NCI-H1417 treated with DMSO at 0.1 percent for 48 hours (cell line): ENCODE measurements around the gene KRTAP5-10.
"Not testable (repeated sequence)": the region's sequence is repeated elsewhere in the genome, so short reads cannot be mapped to it uniquely, and the experiment has no call there.

Experiments
- DNase-seq: peaks from one replicate; lab custom pipeline; 2025; lab: John Stamatoyannopoulos, UW

KRTAP5-10 gene

DNA sequence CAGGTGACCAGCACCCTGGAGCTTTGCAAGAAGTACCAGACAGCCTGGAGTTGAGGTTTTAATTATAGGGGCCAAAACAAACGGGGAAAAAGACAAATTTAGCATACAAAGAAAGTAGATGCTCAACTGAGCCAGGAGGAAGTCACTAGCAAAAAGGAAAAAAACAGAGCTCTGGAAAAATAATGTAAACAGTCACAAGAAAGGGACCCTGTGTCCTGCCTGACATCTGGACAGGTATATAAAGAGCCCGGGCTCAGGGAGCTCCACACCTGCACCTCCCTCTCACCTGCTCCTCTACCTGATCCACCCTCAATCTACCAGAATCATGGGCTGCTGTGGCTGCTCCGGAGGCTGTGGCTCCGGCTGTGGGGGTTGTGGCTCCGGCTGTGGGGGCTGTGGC, at the start of gene KRTAP5-10:
KRTAP5-10 (plus strand) TSS at position 301 of the 400 bp plus-strand sequence; CDS start at position 326, 25 bp downstream.
- DNase-seq: no peak

DNA sequence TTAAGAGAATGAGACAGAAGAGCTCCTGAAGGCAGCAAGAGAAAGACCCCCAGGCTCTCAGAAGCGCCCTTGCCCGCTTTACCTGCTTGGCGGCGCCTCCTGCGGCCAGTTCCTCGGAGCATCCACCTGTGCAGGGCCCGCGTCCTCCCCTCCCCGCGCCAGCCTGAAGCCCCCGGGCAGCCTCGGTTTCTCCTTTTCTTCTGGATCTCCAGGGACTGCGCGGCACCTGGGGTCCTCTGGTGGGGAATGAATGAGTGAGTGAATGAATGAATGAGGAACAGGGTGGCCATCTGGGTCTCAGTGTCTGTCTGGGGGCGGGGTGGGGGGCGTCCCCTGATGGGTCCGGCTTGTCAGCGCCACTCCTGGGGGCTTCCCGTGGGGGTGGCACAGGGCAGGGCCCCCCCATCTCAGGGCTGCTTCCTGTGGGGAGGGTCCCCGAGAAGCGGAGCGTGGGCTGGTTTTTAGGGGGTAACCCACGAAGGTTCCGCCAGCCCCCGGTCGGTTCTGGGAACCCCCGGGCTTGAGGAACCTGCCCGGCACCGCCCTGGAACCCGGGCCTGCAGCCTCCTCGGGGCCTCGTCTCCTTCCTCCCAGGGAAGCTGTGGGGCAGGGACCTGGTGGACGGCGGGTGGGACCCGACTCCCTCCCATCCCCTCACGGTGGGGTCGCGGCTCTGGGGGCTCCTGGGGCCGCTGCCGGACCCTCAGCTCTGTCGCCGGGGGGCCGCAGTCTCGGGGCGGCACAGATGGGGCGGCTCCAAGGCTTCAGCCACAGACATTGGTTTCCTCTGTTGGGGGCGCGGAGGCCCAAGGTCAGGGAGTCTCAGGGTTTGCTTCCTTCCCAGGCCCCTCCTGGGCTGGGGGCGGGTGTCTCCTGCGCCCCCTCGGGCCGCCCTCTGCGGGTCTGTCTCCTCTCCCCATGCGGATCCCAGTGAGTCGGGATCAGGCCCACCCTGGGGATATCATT, 46.6 kb upstream of the KRTAP5-10 start:
- DNase-seq: no peak

GRCh38 chr11:71519546-71519945, 45.8 kb upstream of the KRTAP5-10 start:
- no peak for DNase-seq

DNA sequence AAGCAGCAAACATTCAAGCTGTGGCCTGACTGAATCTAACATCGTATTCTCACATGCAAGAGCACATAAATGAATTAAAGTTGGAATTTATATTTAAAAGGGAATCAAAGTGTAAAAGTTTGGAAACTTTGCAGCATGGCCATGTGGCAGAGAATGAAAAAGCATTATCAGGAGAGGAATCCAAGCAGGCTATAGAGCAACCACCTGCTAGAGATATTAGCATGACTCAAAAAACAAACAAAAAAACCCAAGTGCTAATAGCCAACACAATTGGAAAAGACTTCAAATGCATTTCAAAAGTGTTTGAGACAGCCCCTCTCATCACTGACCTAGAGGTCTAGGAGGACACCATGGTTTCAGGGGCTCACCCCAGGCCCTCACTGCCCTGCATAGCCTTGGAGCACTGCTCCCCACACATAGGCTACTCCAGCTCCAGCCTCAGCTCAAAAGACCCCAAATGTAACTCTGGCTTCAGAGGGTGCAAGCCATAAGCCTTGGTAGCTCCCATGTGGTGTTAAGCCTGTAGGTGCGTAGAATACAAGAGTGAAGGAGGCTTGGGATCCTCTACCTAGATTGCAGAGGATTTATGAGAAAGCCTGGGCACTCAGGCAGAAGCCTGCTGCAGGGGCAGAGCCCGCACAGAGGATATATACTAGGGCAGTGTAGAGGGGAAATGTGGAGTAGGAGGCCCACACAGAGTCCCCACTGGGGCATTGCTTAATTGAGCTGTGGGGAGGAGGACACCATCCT, 40.0 kb upstream of the KRTAP5-10 start:
- no peak for DNase-seq

DNA sequence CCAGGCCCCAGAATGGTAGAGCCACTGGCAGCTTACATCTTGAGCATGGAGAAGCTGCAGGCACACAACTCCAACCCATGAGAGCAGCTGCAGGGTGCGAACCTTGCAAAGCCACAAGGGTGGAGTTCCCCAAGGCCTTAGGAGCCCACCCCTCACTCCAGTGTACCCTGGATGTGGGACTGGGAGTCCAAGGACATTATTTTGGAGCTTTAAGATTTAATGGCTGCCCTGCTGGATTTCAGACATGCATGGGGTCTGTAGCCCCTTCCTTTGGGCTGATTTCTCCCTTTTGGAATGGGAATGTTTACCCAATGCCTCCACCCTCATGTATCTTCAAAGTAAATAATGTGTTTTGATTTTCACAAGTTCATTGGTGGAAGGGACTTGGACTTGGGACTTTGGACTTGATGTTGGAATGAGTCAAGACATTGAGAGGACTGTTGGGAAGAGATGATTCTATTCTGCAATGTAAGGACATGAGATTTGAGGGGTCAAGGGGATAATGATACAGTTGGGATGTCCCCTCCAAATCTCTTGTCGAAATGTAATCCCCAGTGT, 39.3 kb upstream of the KRTAP5-10 start:
- no peak for DNase-seq

DNA sequence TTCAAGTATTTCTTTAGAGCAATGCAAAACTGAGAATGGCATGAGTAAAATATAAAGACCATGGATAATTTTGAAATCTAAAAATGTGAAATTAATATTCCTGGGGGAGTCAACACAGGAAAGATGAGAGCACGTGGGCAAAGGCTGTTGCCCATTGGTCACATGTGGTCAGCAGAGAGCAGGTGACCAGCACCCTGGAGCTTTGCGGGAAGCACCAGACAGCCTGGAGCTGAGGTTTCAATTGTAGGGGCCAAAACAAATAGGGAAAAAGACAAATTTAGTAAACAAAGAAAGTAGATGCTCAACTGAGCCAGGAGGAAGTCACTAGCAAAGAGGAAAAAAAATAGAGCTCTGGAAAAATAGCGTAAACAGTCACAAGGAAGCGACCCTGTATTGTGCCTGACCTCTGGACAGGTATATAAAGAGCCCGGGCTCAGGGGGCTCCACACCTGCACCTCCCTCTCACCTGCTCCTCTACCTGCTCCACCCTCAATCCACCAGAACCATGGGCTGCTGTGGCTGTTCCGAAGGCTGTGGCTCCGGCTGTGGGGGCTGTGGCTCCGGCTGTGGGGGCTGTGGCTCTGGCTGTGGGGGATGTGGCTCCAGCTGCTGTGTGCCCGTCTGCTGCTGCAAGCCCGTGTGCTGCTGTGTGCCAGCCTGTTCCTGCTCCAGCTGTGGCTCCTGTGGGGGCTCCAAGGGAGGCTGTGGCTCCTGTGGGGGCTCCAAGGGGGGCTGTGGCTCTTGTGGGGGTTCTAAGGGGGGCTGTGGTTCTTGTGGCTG, 38.4 kb upstream of the KRTAP5-10 start, which contains the start of gene KRTAP5-7:
KRTAP5-7 (plus strand) TSS at position 472 of the 780 bp plus-strand sequence; CDS start at position 506, 34 bp downstream.
- not testable (repeated sequence) for DNase-seq

DNA sequence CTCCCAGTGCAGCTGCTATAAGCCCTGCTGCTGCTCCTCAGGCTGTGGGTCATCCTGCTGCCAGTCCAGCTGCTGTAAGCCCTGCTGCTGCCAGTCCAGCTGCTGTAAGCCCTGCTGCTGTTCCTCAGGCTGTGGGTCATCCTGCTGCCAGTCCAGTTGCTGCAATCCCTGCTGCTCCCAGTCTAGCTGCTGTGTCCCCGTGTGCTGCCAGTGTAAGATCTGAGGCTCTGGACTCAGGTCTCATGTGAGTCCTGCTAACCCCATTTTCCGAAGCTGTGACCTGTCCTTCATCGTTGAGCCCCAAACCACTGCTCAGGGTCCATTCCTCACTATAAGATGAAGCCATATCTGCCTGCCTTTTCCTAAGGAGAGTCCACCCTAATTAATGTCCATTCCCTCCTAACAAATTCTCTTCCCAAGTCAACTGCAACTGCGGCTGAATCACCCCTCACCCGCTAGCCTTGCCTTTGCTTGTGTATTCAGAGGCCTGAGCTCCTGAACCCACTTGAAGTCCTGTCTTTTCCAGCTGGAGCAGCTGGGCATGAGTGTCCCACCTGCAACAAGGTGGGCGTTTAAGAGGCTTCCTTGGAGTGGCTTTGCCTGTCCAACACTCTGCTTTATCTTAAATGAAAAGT, 37.7 kb upstream of the KRTAP5-10 start:
- DNase-seq: no peak

- no peak for DNase-seq
Observed at GRCh38 chr11:71530602-71531001, 34.8 kb upstream of the KRTAP5-10 start.

DNA sequence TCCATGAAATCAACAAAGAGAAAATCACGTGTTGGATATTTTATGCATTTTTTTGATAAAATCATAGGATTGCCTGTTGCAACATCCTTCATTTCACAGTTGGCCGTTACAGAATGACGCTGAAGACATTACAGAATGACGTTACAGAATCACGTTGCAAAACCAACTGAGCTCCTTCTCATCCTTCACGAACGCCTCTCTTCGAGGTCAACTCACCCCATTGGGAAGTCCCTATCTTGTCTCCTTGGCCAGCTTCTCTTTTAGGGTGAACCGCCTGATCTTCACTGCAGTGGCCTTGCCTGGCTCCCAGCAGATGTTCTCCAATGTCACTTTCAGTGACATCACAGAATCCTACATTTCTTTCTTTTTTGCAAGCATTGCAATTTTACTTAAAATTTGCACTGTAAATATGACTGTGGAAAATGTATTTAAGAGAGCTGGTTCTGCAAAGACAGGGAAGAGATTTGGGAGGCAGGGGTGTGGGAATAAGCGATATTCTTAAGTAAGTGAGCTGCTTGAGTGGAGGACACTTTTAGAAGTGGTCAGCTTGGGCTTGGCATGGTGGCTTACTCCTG, 33.2 kb upstream of the KRTAP5-10 start:
- DNase-seq: no peak

DNA sequence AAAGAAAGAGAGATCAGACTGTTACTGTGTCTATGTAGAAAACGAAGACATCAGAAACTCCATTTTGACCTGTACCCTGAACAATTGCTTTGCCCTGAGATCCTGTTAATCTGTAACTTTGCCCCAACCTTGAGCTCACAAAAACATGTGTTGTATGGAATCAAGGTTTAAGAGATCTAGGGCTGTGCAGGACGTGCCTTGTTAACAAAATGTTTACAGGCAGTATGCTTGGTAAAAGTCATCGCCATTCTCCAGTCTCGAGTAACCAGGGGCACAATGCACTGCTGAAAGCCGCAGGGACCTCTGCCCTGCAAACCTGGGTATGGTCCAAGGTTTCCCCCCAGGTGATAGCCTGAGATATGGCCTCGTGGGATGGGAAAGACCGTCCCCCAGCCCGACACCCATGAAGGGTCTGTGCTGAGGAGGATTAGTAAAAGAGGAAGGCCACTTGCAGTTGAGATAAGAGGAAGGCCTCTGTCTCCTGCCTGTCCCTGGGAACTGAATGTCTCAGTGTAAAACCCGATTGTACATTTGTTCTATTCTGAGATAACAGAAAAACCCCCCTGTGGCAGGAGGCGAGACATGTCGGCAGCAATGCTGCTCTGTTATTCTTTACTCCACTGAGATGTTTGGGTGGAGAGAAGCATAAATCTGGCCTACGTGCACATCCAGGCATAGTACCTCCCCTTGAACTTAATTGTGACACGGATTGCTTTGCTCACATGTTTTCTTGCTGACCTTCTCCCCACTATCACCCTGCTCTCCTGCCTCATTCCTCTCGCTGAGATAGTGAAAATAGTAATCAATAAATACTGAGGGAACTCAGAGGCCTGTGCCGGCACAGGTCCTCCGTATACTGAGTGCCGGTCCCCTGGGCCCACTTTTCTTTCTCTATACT, 30.4 kb upstream of the KRTAP5-10 start:
- DNase-seq: not testable (repeated sequence)

DNA sequence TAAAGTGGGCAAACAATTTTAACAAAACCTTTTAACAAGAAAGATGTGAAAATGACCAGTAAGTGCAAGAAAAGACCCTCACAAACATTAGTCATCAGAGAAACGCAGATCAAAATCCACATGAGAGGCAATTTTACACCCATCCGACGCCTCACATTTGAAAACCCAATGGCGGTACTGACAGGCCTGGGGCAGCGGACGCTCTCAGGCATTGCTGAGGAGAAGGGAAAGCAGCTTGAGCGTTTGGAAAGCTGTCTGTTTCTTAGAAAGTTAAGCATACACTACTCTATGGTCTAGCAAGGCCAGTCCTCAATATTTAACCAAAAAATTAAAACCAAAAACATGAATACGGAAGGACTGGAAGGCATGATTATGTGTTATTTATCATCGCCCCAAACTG, 29.5 kb upstream of the KRTAP5-10 start:
- DNase-seq: no peak

DNA sequence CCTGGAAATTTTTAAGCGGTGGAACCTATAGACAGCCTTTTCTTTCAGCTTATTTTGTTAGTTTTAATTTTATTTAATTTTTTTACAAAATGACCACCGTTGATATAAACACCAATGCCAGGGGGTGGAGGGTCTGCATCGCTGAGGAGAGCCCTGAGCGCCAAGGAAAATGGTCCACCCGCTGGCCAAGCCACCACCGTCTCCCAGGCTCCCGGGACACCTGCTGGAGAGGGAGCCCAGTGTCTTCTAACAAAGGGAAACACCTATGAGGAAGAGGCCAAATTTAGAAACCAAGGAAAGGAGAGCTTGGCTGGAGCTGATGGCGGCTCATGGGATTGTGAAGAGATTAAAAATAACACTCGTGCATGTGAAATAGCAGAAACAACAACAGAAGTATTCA, 27.8 kb upstream of the KRTAP5-10 start:
- no peak for DNase-seq

DNA sequence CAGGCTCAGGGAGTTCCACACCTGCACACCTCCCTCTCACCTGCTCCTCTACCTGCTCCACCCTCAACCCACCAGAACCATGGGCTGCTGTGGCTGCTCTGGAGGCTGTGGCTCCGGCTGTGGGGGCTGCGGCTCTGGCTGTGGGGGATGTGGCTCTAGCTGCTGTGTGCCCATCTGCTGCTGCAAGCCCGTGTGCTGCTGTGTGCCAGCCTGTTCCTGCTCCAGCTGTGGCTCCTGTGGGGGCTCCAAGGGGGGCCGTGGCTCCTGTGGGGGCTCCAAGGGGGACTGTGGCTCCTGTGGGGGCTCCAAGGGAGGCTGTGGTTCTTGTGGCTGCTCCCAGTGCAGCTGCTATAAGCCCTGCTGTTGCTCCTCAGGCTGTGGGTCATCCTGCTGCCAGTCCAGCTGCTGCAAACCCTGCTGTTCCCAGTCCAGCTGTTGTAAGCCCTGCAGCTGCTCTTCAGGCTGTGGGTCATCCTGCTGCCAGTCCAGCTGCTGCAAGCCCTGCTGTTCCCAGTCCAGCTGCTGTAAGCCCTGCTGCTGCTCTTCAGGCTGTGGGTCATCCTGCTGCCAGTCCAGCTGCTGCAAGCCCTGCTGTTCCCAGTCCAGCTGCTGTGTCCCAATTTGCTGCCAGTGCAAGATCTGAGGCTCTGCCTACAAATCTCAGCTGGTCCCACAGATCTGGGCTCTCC, 27.2 kb upstream of the KRTAP5-10 start, which contains the start of gene KRTAP5-8:
KRTAP5-8 (plus strand) TSS at position 49 of the 689 bp plus-strand sequence; CDS start at position 80, 31 bp downstream.
- not testable (repeated sequence) for DNase-seq

- DNase-seq: no peak
Observed at GRCh38 chr11:71538666-71538990, 26.7 kb upstream of the KRTAP5-10 start.

GRCh38 chr11:71539017-71539416, 26.3 kb upstream of the KRTAP5-10 start:
- DNase-seq: no peak

DNA sequence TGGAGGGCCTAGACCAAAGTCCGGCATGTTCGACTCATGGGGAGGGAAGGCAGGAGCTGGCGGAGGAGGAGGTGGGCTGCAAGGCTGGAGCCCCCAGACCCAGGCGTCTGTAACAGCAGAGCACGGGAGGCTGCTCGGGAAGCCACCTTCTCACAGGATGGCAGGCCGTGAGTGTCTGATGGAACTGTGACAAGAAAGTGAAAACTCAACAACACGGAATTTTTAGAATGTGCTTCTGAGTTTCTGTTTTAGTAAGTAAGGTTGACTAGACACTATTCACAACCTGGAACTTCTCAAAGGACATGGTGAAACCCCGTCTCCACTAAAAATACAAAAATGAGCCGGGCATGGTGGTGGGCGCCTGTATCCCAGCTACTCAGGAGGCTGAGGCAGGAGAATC, 25.4 kb upstream of the KRTAP5-10 start:
- DNase-seq: not testable (repeated sequence)

DNA sequence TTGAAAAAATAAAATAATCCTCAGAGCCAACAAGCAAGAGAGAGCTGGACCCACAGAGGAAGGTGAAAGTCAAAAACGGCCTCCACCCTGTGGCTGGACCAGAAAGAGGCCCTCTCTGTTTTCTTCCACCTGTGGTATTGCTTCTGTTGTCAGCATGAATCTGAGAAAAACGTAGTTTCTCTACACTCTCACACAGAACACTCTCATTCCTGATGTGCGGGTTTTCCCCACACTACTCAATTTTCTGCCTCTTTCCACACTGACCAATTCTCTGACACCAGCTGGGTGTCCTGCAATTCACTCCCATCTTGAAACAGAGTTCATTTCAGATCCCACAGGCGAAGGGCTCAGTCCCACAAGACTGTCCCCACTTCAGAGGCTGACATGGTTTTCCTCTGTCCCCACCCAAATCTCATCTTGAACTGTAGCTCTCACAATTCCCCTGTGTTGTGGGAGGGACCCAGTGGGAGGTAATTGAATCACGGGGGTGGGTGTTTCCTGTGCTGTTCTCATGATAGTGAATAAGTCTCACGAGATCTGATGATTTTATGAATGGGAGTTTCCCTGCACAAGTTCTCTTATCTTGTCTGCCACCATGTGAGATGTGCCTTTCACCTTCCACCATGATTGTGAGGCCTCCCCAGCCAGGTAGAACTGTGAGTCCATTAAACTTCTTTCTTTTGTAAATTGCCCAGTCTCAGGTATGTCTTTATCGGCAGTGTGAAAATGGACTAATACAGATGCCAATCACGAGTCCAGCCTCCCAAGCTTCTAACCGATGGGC, 24.6 kb upstream of the KRTAP5-10 start:
- DNase-seq: not testable (repeated sequence)

GRCh38 chr11:71542382-71542781, 23.0 kb upstream of the KRTAP5-10 start:
- no peak for DNase-seq
